Gastroesophageal sphincter (tissue), 3 donors: ENCODE data around the gene KTN1.

Source experiments
- POLR2AphosphoS5 ChIP-seq: sonication (generic); formaldehyde crosslinking; IDR thresholded peaks from one replicate; pipeline ENCODE4 v1.6.1; 2017; ENCODE audit warnings: antibody characterized with exemption
- TF ChIP-seq, protein P1 (sequence below), 4 experiments: fragments of 200-600 bp in 2 of 4; fragments of 450-650 bp in 2 of 4; sonication (generic) in 1 of 4; IDR thresholded peaks; one replicate each; pipeline ENCODE4 v1.5.1; 2017 to 2019; ENCODE audit warnings: antibody characterized with exemption in 4 of 4, mild to moderate bottlenecking in 2 of 4, moderate library complexity in 2 of 4

DNA sequence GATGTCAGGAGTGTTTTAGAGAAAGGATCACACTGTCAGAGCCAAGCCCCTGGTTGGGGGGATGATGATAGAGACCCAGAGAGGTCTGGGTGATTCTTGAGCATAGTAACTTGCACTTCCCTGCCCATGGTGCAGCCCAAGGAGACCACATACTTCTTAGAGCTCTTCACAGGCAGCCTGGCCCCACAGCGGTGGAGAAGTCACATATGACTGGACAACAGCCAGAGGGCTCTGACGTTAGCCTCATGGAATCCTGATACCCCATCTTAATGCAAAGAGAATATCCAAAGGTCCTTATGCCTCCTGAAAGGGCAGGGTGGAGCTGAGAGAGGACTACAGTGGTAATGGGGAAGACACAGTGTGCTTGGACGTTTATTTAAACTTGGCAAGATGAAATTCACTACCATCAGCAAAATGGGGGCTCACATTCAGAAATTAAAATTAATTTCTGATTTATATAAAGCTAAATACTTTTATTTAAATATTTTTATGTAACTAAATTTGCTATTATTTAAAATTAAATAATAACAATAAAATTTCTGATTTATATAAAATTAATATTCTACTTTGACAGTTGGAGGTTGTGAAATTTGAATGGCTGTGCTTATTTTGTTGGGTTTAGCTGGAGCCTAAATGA is 131.3 kb downstream of the KTN1 start:
- TF ChIP-seq, protein P1, sequence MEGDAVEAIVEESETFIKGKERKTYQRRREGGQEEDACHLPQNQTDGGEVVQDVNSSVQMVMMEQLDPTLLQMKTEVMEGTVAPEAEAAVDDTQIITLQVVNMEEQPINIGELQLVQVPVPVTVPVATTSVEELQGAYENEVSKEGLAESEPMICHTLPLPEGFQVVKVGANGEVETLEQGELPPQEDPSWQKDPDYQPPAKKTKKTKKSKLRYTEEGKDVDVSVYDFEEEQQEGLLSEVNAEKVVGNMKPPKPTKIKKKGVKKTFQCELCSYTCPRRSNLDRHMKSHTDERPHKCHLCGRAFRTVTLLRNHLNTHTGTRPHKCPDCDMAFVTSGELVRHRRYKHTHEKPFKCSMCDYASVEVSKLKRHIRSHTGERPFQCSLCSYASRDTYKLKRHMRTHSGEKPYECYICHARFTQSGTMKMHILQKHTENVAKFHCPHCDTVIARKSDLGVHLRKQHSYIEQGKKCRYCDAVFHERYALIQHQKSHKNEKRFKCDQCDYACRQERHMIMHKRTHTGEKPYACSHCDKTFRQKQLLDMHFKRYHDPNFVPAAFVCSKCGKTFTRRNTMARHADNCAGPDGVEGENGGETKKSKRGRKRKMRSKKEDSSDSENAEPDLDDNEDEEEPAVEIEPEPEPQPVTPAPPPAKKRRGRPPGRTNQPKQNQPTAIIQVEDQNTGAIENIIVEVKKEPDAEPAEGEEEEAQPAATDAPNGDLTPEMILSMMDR (IDR thresholded peaks at IDR 0.05), result no peak
- no peak for TF ChIP-seq POLR2AphosphoS5
